HepG2 (cell line): ENCODE data around the gene VSIR. TPM values are rescaled to one million over a fixed set of nuclear protein-coding genes. Genes with fewer than 3 reads are reported as not detected.
A peak's percentile ranks its signal among the peaks of the same experiment; 100 is the strongest.

Source experiments
- ATAC-seq: fragments of 200-7000 bp; cut with Tn5 transposase; 3 replicates; pipeline ENCODE4 v1.9.1; 2020; ENCODE audit warnings: mild to moderate bottlenecking, moderate library complexity
- BruUV-seq: library from RNA; stranded (reverse); fragments of 400-500 nt; replicated peaks from 2 replicates; lab custom pipeline; 2021; lab: Mats Ljungman, UMichigan
- CTCF ChIA-PET: fragments of 300-600 bp; formaldehyde crosslinking; extraction: SDS; loops from one replicate; lab custom pipeline; 2021; ENCODE audit warnings: low total read pairs, inconsistent platforms, low intra/inter-chr PET ratio; lab: Yijun Ruan, JAX
- POLR2A ChIA-PET: fragments of 350-600 bp; sonication (Branson Sonifier 250); formaldehyde crosslinking; loops from one replicate; lab custom pipeline; 2020; ENCODE audit warnings: antibody characterized with exemption, inconsistent platforms; lab: Yijun Ruan, JAX
- DNase-seq: peaks from one replicate; pipeline ENCODE4 v3.0.0-alpha.2; 2015; ENCODE audit warnings: low spot score
- FAIRE-seq: peaks from 3 replicates; lab custom pipeline; 2011; peaks lifted over from hg19 to GRCh38; lab: Jason Lieb, UNC
- H2AFZ ChIP-seq: one replicate; pipeline ENCODE4 v1.6.1; 2011; ENCODE audit warnings: low read length, inconsistent platforms
- H3K27ac ChIP-seq: fragments of 300-600 bp; 3 replicates; pipeline ENCODE4 v1.8.0; 2011; ENCODE audit warnings: mixed run types, mild to moderate bottlenecking, mixed read lengths, low read length, inconsistent platforms; ENCODE audit not compliant: insufficient read depth; ENCODE audit errors: extremely low read length
- H3K27me3 ChIP-seq, 2 experiments: fragments of 200-600 bp in 1 of 2; 2 replicates in 1 of 2; 3 replicates in 1 of 2; pipeline versions ENCODE4 v1.6.0 to v1.8.0; 2011; ENCODE audit warnings: low read length in 2 of 2, mild to moderate bottlenecking in 2 of 2, moderate library complexity in 2 of 2, inconsistent platforms in 1 of 2; ENCODE audit not compliant: insufficient read depth in 2 of 2, control insufficient read depth in 1 of 2
- H3K36me3 ChIP-seq, 2 experiments: fragments of 200-600 bp in 1 of 2; replicated peaks in 1 of 2; 2 replicates in 1 of 2; 3 replicates in 1 of 2; pipeline versions ENCODE4 v1.5.1 to v1.8.0; 2011; ENCODE audit warnings: low read length in 2 of 2, inconsistent platforms in 1 of 2; ENCODE audit not compliant: insufficient read depth in 2 of 2, control insufficient read depth in 1 of 2
- H3K4me1 ChIP-seq: 2 replicates; pipeline ENCODE4 v1.5.1; 2012; ENCODE audit warnings: low read length, inconsistent platforms; ENCODE audit not compliant: insufficient read depth
- H3K4me2 ChIP-seq: 2 replicates; pipeline ENCODE4 v1.6.0; 2011; ENCODE audit warnings: low read depth, low read length, inconsistent platforms
- H3K4me3 ChIP-seq, 3 experiments: fragments of 200-600 bp in 1 of 3; sonication (generic), shearing (Covaris generic) in 1 of 3; replicated peaks in 1 of 3; 2 replicates each; pipeline ENCODE4 v1.5.1; 2011 to 2016; ENCODE audit warnings: low read length in 3 of 3, inconsistent platforms in 2 of 3, low read depth in 2 of 3, mild to moderate bottlenecking in 2 of 3, control low read depth in 1 of 3, mixed read lengths in 1 of 3; ENCODE audit not compliant: insufficient read depth in 1 of 3
- H3K79me2 ChIP-seq: one replicate; pipeline ENCODE4 v1.6.1; 2011; ENCODE audit warnings: low read length, inconsistent platforms; ENCODE audit not compliant: insufficient read depth
- H3K9ac ChIP-seq: 2 replicates; pipeline ENCODE4 v1.6.0; 2011; ENCODE audit warnings: mild to moderate bottlenecking, low read depth, low read length, inconsistent platforms; ENCODE audit not compliant: insufficient read depth
- H3K9me3 ChIP-seq: 2 replicates; pipeline ENCODE4 v1.5.1; 2012; ENCODE audit warnings: mild to moderate bottlenecking, low read length
- H4K20me1 ChIP-seq: 2 replicates; pipeline ENCODE4 v1.6.0; 2011; ENCODE audit warnings: inconsistent platforms, mild to moderate bottlenecking, low read length, moderate library complexity; ENCODE audit not compliant: insufficient read depth
- CBX5 ChIP-seq: sonication (generic); formaldehyde crosslinking; IDR thresholded peaks from 2 replicates; pipeline ENCODE4 v1.4.0; 2020; ENCODE audit warnings: missing genetic modification reagents, borderline replicate concordance
- CHD4 ChIP-seq: fragments of 200-600 bp; sonication (generic); IDR thresholded peaks from 2 replicates; pipeline ENCODE4 v1.7.0; 2017; ENCODE audit warnings: mild to moderate bottlenecking, low read length, borderline replicate concordance
- GTF3A ChIP-seq: sonication (generic); formaldehyde crosslinking; conservative IDR thresholded peaks from 2 replicates; pipeline ENCODE4 v1.4.0; 2020; ENCODE audit warnings: mild to moderate bottlenecking, missing genetic modification reagents
- MEF2D ChIP-seq: sonication (generic); formaldehyde crosslinking; IDR thresholded peaks from 2 replicates; pipeline ENCODE4 v1.5.1; 2020; ENCODE audit warnings: mild to moderate bottlenecking, missing genetic modification reagents
- ZNF629 ChIP-seq: sonication (generic); formaldehyde crosslinking; conservative IDR thresholded peaks from 2 replicates; pipeline ENCODE4 v1.5.0; 2020; ENCODE audit warnings: missing genetic modification reagents
- ZNF841 ChIP-seq: sonication (generic); formaldehyde crosslinking; IDR thresholded peaks from 2 replicates; pipeline ENCODE4 v1.8.1; 2023; ENCODE audit warnings: missing genetic modification reagents, borderline replicate concordance
- WGBS: methylation state at CpG from one replicate; pipeline ENCODE4 v1.1.6; 2017; ENCODE audit warnings: low lambda C conversion rate; 5-methylcytosine and 5-hydroxymethylcytosine counted together
- in situ Hi-C: cut with HindIII; loops from 2 replicates; pipeline ENCODE4 v1.10.0; 2017; ENCODE audit warnings: low pct_unique_long_range_greater_than_20kb; ENCODE audit not compliant: extremely low pct_ligation_motif_present
- intact Hi-C: fragments of 100-400 bp; cut with micrococcal nuclease; formaldehyde crosslinking; loops from one replicate; pipeline ENCODE4 v1.10.0; 2022; ENCODE audit not compliant: unreplicated experiment
- polyA plus RNA-seq, 8 experiments: library from polyadenylated mRNA; depleted of rRNA in 3 of 8; stranded (reverse) in 7 of 8; unstranded in 1 of 8; fragments of >200 nt; fragmentation: Illumina TruSeq in 4 of 8; extraction: Trizol in 4 of 8; gene quantifications; 2 replicates each; pipeline versions ENCODE4 v1.2.1 to v1.2.3, GENCODE V29; 2011 to 2016; ENCODE audit warnings: low read depth in 4 of 8, missing spikeins in 1 of 8, mixed read lengths in 1 of 8; ENCODE audit not compliant: insufficient read depth in 1 of 8
- total RNA-seq, 5 experiments: library from RNA; depleted of rRNA; stranded (reverse); fragments of >200 nt; fragmentation: Illumina TruSeq; extraction: Trizol; gene quantifications; 2 replicates each; pipeline ENCODE4 v1.2.3, GENCODE V29; 2016; ENCODE audit warnings: low read depth in 1 of 5
- TF ChIP-seq, protein P1 (sequence below): fragments of 450-650 bp; IDR thresholded peaks from 2 replicates; pipeline ENCODE4 v1.6.1; 2017

VSIR gene
- total and polyA plus RNA-seq, 2 of the 13 experiments (the other 11 are each of a cell fraction or from before 2014, with no cell fraction given) = 0.44 to 3.2 TPM

DNA sequence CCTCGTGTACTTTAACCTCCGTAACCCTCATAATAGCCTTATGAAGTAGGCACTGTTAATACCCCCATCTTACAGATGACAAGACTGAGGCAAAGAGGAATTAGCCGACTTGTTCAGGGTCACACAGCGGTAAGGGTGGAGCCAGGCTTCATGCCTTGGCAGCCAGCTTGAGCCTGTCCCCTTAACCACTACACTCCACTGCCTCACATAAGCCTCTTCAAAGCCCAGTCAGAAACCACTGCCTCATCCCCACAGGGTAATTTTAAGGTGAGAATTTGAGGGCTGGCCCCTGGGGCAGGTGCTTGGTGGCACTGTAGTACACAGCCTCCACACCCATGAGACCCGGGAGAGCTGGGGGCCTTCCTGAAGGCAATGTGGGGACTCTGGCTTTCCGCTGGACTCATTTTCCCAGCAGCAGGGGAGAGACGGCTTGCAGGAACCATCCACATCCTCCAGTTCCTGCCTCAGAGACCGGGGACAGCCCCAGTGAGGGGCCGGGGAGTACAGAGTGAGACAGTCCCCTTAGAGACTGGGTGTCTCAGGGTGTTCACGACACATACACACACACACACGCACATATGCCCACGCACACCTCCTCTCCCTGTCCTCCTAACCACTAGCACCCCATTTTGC, 46.1 kb downstream of the VSIR start:
- no peak overlapping the region for H3K27ac ChIP-seq
- H3K27me3 ChIP-seq = peaks cover 1 to 29% of the 10 kb centered on the region in 2 experiments; a peak in 3 of 5 replicates
- CTCF ChIA-PET = no interaction called here
- H4K20me1 ChIP-seq = no peaks in the 10 kb centered on the region
- ATAC-seq = no peak
- TF ChIP-seq GTF3A (CRISPR knock-in tag) (no peak), MEF2D (no peak), CBX5 (CRISPR knock-in tag) (no peak), ZNF629 (CRISPR knock-in tag) (peak; percentile 87), ZNF841 (no peak), CHD4 (0 out of 2 replicates have a peak, but pooled peaks have one; percentile 41)
- TF ChIP-seq, protein P1, sequence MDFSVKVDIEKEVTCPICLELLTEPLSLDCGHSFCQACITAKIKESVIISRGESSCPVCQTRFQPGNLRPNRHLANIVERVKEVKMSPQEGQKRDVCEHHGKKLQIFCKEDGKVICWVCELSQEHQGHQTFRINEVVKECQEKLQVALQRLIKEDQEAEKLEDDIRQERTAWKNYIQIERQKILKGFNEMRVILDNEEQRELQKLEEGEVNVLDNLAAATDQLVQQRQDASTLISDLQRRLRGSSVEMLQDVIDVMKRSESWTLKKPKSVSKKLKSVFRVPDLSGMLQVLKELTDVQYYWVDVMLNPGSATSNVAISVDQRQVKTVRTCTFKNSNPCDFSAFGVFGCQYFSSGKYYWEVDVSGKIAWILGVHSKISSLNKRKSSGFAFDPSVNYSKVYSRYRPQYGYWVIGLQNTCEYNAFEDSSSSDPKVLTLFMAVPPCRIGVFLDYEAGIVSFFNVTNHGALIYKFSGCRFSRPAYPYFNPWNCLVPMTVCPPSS = no peak
- no peak overlapping the region for H3K9ac ChIP-seq
- H3K36me3 ChIP-seq = no peaks in the 10 kb centered on the region
- no peaks in the 10 kb centered on the region for H3K79me2 ChIP-seq
- peaks cover 50% of the 10 kb centered on the region for H3K4me1 ChIP-seq
- no peak for DNase-seq
- H2AFZ ChIP-seq = no peak overlapping the region
- FAIRE-seq = no peak
- WGBS = 72% methylated on average over 8 of the region's 12 CpGs
- intact Hi-C loops (no loop called here), in situ Hi-C loops (no loop called here)
- POLR2A ChIA-PET = no interaction called here
- H3K4me3 ChIP-seq = peak overlapping the region in 1 of 3 experiments; percentile 2; a peak in 1 of 6 replicates
- no peak overlapping the region for H3K4me2 ChIP-seq
- H3K9me3 ChIP-seq = no peaks in the 10 kb centered on the region
- BruUV-seq = no TSS peak
